OCI-LY1 (cell line): ENCODE results near the gene GPR107.

Experiments
- H2AFZ ChIP-seq: fragments of 200-600 bp; sonication (generic), shearing (Covaris generic); 2 replicates; pipeline ENCODE4 v1.6.0; 2014; ENCODE audit warnings: antibody characterized with exemption, mild to moderate bottlenecking, low read length
- H3F3A ChIP-seq: fragments of 200-600 bp; sonication (generic), shearing (Covaris generic); 2 replicates; pipeline ENCODE4 v1.6.0; 2014; ENCODE audit warnings: mild to moderate bottlenecking, antibody characterized with exemption, low read length, moderate library complexity; ENCODE audit not compliant: insufficient read depth
- H3K27ac ChIP-seq: fragments of 200-600 bp; sonication (generic); 2 replicates; pipeline ENCODE4 v1.5.1; 2014; ENCODE audit warnings: low read length, mixed run types, mild to moderate bottlenecking, low read depth; ENCODE audit not compliant: poor library complexity, severe bottlenecking
- H3K27me3 ChIP-seq: fragments of 200-600 bp; sonication (generic); 2 replicates; pipeline ENCODE4 v1.6.0; 2014; ENCODE audit warnings: antibody characterized with exemption, mild to moderate bottlenecking, low read length, moderate library complexity; ENCODE audit not compliant: insufficient read depth
- H3K36me3 ChIP-seq: fragments of 200-600 bp; sonication (generic); 2 replicates; pipeline ENCODE4 v1.6.1; 2014; ENCODE audit warnings: mild to moderate bottlenecking, antibody characterized with exemption, low read length, moderate library complexity, mixed read lengths; ENCODE audit not compliant: insufficient read depth
- H3K4me1 ChIP-seq: fragments of 200-600 bp; sonication (generic); 2 replicates; pipeline ENCODE4 v1.5.1; 2014; ENCODE audit warnings: mild to moderate bottlenecking, low read length, moderate library complexity; ENCODE audit not compliant: insufficient read depth, severe bottlenecking
- H3K4me2 ChIP-seq: fragments of 200-600 bp; sonication (generic), shearing (Covaris generic); 2 replicates; pipeline ENCODE4 v1.6.1; 2014; ENCODE audit warnings: low read length
- H3K4me3 ChIP-seq: fragments of 200-600 bp; sonication (generic); 2 replicates; pipeline ENCODE4 v1.5.1; 2014; ENCODE audit warnings: low read length, low read depth, mild to moderate bottlenecking, mixed read lengths; ENCODE audit not compliant: poor library complexity, severe bottlenecking
- H3K79me2 ChIP-seq: fragments of 200-600 bp; shearing (Covaris generic); 2 replicates; pipeline ENCODE4 v1.6.1; 2016; ENCODE audit warnings: mixed run types, low read length, mixed read lengths; ENCODE audit not compliant: insufficient read depth
- H3K9ac ChIP-seq: fragments of 200-600 bp; sonication (generic), shearing (Covaris generic); 2 replicates; pipeline ENCODE4 v1.6.1; 2014; ENCODE audit warnings: mild to moderate bottlenecking, low read length, mixed read lengths
- H3K9me2 ChIP-seq: fragments of 200-600 bp; sonication (generic), shearing (Covaris generic); 2 replicates; pipeline ENCODE4 v1.6.1; 2014; ENCODE audit warnings: low read depth, mild to moderate bottlenecking, low read length, mixed read lengths
- H3K9me3 ChIP-seq: fragments of 200-600 bp; shearing (Covaris generic); 2 replicates; pipeline ENCODE4 v1.6.1; 2014; ENCODE audit warnings: low read length, mixed read lengths
- H4K20me1 ChIP-seq: fragments of 200-600 bp; sonication (generic), shearing (Covaris generic); 2 replicates; pipeline ENCODE4 v1.6.0; 2016; ENCODE audit warnings: mild to moderate bottlenecking, low read length; ENCODE audit not compliant: insufficient read depth
- EZH2 ChIP-seq: fragments of 200-600 bp; sonication (generic), shearing (Covaris generic); IDR thresholded peaks from 2 replicates; pipeline ENCODE4 v1.8.0; 2017; ENCODE audit warnings: borderline replicate concordance, mixed run types, mild to moderate bottlenecking, antibody characterized with exemption, low read length, moderate library complexity, mixed read lengths
- TF ChIP-seq, protein P1 (sequence below): fragments of 200-600 bp; sonication (generic), shearing (Covaris generic); IDR thresholded peaks from 2 replicates; pipeline ENCODE4 v1.5.1; 2017; ENCODE audit warnings: mild to moderate bottlenecking, antibody characterized with exemption, low read length, moderate library complexity, mixed read lengths

GPR107 gene

DNA sequence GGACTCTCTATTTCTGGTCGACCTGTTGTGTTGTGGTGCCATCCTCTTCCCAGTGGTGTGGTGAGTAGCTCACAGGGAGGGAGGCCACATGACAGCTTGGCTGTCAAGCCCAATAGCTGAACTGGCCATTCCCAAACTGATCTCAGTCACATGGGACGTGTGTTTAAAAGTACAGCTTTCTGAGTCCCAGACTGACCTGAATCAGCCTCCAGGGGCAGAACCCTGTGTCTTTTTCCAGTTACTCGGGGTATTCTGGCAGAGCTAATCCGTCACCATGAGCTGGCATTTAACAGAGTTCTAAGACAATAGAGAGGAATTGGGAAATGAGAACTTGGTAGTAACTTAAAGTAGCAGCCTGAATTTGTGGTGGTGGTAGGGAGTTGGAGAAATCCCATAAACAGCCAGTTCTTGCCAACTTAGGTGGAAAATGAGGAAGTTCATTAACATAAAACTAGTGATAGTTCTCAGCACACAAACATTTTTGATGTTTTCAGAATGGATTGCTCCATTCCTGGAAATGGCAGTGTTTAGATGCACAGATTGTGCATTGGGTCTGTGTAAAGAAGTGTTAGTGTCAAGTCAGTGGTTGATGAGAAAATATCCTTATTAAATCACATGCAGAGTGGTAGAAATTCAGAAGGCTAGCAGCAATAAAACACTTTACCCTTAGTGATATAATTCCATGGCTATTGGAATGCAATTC, 50.9 kb downstream of the GPR107 start:
- Histone ChIP-seq H3K27me3 (no peaks in the 10 kb centered on the region), H3K4me3 (no peak overlapping the region), H3K36me3 (peaks cover 52% of the 10 kb centered on the region), H3K9me3 (no peaks in the 10 kb centered on the region), H3K27ac (no peak overlapping the region), H3F3A (no peaks in the 10 kb centered on the region), H3K4me2 (no peak overlapping the region), H4K20me1 (no peaks in the 10 kb centered on the region), H2AFZ (no peak overlapping the region), H3K9ac (no peak overlapping the region), H3K9me2 (no peaks in the 10 kb centered on the region), H3K4me1 (no peaks in the 10 kb centered on the region), H3K79me2 (no peaks in the 10 kb centered on the region)
- no peak for TF ChIP-seq EZH2
- TF ChIP-seq, protein P1, sequence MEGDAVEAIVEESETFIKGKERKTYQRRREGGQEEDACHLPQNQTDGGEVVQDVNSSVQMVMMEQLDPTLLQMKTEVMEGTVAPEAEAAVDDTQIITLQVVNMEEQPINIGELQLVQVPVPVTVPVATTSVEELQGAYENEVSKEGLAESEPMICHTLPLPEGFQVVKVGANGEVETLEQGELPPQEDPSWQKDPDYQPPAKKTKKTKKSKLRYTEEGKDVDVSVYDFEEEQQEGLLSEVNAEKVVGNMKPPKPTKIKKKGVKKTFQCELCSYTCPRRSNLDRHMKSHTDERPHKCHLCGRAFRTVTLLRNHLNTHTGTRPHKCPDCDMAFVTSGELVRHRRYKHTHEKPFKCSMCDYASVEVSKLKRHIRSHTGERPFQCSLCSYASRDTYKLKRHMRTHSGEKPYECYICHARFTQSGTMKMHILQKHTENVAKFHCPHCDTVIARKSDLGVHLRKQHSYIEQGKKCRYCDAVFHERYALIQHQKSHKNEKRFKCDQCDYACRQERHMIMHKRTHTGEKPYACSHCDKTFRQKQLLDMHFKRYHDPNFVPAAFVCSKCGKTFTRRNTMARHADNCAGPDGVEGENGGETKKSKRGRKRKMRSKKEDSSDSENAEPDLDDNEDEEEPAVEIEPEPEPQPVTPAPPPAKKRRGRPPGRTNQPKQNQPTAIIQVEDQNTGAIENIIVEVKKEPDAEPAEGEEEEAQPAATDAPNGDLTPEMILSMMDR = no peak

DNA sequence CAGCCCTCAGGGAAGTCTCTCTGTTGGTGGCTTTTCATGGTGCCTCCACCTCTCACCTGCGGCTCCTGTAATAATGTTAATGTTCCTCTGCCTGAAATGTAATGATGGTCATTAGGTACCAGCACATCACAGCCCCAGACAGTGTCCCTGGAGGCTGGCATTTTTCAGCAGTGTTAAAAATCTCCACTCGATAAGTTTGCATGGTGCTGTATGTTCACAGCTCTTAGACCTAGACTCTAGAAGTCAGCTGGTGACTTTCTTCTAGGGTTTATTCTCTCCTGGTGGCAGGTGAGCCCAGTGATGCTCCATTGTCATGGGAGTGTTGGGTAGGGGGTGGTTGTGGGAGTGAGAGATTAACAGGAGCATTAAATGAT, 53.1 kb downstream of the GPR107 start:
- Histone ChIP-seq H3K9me3 (no peaks in the 10 kb centered on the region), H3F3A (no peaks in the 10 kb centered on the region), H4K20me1 (no peaks in the 10 kb centered on the region), H3K79me2 (no peaks in the 10 kb centered on the region), H3K4me3 (no peak overlapping the region), H3K4me1 (no peaks in the 10 kb centered on the region), H3K36me3 (peaks cover 39% of the 10 kb centered on the region), H3K4me2 (no peak overlapping the region), H3K27ac (no peak overlapping the region), H2AFZ (no peak overlapping the region), H3K27me3 (no peaks in the 10 kb centered on the region), H3K9me2 (no peaks in the 10 kb centered on the region), H3K9ac (no peak overlapping the region)
- TF ChIP-seq, protein P1 = no peak
- TF ChIP-seq EZH2 = no peak

DNA sequence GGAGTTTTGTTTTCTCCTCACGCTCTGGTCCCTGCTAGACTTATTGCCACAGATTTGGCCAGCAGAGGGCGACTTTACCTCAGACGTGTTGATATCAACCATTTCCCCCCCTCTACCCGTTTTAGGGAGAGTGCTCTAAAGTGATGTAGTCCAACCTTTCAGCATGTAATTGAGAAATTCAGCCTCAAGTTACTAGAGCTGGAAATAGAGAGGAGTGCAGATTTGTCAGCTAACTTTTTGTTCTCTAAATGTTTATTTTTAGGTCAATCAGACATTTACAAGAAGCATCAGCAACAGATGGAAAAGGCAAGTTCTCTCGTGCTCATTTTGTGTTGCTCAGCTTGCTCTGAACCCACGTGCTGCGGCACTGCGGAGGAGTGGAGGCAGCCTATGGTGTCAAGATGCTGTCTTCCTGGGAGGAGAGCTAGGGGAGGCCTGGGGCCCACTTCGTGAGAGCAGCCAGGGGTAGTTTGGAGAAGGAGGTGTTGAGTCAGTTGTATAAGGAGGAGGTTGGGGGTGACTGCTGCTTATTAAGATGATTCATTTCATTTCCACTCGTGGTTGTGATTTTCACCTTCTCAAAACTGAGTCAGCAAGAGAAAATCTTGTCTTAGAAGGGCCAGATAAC, 53.6 kb downstream of the GPR107 start:
- H3K36me3 ChIP-seq = peaks cover 34% of the 10 kb centered on the region
- H3K4me2 ChIP-seq = no peak overlapping the region
- H3K79me2 ChIP-seq = no peaks in the 10 kb centered on the region
- H3K9ac ChIP-seq = no peak overlapping the region
- H4K20me1 ChIP-seq = no peaks in the 10 kb centered on the region
- no peaks in the 10 kb centered on the region for H3K9me2 ChIP-seq
- H3K4me3 ChIP-seq = no peak overlapping the region
- no peak overlapping the region for H3K27ac ChIP-seq
- H3K27me3 ChIP-seq = no peaks in the 10 kb centered on the region
- TF ChIP-seq EZH2 = no peak
- TF ChIP-seq, protein P1 = peak; percentile 84
- H3K9me3 ChIP-seq = no peaks in the 10 kb centered on the region
- no peak overlapping the region for H2AFZ ChIP-seq
- no peaks in the 10 kb centered on the region for H3K4me1 ChIP-seq
- H3F3A ChIP-seq = no peaks in the 10 kb centered on the region
